Rectal smooth muscle tissue (tissue), 1 donor: ENCODE results near the gene DYNLT3.

Experiments
- H3K27ac ChIP-seq: one replicate; pipeline ENCODE4 v1.7.0; 2013; ENCODE audit warnings: low read depth, low read length, inconsistent platforms
- H3K27me3 ChIP-seq: one replicate; pipeline ENCODE4 v1.7.0; 2013; ENCODE audit warnings: low read length; ENCODE audit not compliant: control insufficient read depth, insufficient read depth
- H3K36me3 ChIP-seq: one replicate; pipeline ENCODE4 v1.7.0; 2013; ENCODE audit warnings: low read length; ENCODE audit not compliant: control insufficient read depth, insufficient read depth
- H3K4me1 ChIP-seq: one replicate; pipeline ENCODE4 v1.7.0; 2013; ENCODE audit warnings: low read length; ENCODE audit not compliant: control insufficient read depth, insufficient read depth
- H3K4me3 ChIP-seq: one replicate; pipeline ENCODE4 v1.7.0; 2013; ENCODE audit warnings: low read length
- H3K9ac ChIP-seq: one replicate; pipeline ENCODE4 v1.7.0; 2013; ENCODE audit warnings: low read length

The DYNLT3 gene

DNA sequence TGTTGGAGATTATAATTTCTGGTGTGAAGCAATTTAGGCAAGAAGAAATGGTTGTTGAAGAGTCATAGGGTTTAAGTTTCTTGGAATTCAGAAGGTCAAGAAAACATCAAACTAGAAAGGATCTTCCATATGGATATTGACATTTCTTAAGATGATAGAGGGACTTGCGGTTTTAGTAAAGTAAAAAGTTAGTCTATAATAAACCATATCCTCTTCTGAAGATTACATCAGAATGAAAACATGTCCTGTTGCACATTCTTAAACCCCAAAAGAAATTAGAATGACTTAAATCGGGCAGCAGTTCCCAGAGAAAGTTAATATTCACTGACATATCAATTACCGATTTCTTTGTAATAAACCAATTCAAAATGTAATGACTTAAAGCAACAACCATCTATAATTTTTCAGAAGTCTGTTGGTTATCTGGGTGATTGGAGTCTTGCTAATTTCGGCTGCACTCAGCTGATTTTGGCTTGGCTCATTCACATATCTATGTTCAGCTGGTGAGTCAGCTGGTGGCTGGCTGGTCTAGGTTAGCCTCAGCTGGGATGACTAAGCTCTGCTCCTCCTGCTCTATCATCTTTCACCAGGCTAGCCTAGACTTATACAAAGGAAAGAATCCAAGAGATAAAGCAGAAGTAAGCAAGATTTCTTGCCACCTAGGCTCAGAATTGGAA, 24.4 kb upstream of the DYNLT3 start:
- H3K36me3 ChIP-seq, result no peaks in the 10 kb centered on the region
- H3K9ac ChIP-seq, result no peak overlapping the region
- no peak overlapping the region for H3K27ac ChIP-seq

DNA sequence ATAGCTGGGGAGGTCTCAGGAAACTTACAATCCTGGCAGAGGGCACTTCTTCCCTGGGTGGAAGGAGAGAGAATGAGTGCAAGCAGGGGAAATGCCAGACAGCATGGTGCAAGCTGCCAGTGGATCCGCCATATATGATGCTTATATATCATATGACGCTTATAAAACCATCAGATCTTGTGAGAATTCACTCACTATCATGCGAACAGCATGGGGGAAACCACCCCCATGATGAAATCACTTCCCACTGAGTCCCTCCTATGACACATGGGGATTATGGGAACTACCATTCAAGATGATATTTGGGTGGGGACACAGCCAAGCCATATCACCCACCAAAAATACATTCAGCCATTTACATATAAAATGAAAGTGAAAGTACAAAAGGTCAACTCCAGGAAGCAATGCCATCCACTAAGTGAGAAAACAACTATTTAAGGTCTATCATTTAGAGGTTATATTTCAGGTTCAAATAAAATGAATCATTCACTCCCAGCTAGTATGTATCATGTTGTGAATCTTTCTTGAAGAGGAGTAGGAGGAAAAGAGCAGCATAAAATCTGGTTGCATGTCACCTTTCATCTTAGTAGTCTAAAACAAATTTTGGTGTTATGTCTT, 20.3 kb upstream of the DYNLT3 start:
- Histone ChIP-seq H3K27ac (no peak overlapping the region), H3K27me3 (peaks cover 2% of the 10 kb centered on the region), H3K36me3 (no peaks in the 10 kb centered on the region), H3K4me3 (no peak overlapping the region), H3K4me1 (no peaks in the 10 kb centered on the region), H3K9ac (no peak overlapping the region)

More for the DNA sequence above, 24.4 kb upstream of the DYNLT3 start:
- Histone ChIP-seq H3K27me3 (no peaks in the 10 kb centered on the region), H3K4me3 (no peak overlapping the region), H3K4me1 (no peaks in the 10 kb centered on the region)

DNA sequence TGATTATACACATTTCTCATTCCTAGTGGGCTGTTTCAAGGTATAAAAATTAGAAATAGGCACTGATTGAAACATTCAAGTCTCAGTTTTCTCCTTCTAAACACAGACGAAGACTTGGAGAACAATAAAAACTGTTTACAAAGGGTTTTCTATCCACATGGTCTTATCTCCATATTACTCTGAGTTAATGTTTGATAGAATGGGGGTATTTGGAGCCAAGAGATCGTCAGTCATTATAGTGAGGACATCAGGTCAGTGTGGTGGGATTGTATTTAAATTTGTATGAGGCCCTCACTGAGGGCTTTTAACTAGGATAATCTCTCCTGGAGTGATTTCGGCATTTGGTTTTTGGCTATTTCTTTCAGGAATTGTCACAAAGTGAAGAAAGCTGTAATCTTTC, 16.4 kb upstream of the DYNLT3 start:
- Histone ChIP-seq H3K4me1 (no peaks in the 10 kb centered on the region), H3K27ac (no peak overlapping the region), H3K4me3 (no peak overlapping the region), H3K36me3 (no peaks in the 10 kb centered on the region), H3K9ac (no peak overlapping the region), H3K27me3 (peaks cover 2% of the 10 kb centered on the region)

DNA sequence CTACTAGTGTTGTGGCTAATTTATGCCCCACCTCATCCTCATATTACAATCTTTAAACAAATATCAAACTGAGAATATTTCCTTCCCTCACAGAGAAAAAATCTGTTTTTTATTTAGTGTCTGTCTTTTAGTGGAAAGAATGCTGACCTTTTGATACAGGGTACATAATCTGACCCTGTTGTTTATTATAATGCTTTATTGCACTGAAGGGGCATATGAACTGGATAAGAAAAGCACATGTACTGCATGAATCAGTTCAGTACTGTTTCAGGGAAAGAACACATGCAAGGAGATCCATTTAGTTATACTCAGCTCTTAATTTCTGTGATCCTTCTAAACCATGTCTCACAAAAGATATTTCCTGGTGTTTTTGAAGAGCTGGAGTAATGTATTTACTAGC, 15.5 kb upstream of the DYNLT3 start:
- no peaks in the 10 kb centered on the region for H3K36me3 ChIP-seq
- H3K4me3 ChIP-seq, result no peak overlapping the region
- no peak overlapping the region for H3K9ac ChIP-seq
- no peaks in the 10 kb centered on the region for H3K4me1 ChIP-seq
- peaks cover 2% of the 10 kb centered on the region for H3K27me3 ChIP-seq
- H3K27ac ChIP-seq, result no peak overlapping the region

DNA sequence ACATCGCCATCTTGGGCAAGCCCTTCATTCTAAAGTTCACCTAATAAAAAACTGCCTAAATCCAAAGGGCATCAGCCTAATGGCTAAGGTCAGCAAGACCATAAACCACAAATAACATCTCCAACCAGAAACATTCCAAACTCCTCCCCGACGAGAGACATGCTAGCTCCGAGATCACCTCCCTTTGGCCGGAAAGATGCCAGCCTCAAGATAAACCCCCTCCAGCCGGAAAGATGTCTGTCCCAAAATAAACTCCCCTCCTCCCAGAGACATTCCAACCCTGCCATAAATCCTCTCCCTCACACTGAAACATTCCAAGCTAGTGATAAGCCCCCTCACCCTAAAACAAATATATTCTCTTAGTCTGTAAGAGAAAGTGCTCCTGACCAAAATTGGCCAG, 13.3 kb upstream of the DYNLT3 start:
- H3K27me3 ChIP-seq, result peaks cover 2% of the 10 kb centered on the region
- no peak overlapping the region for H3K4me3 ChIP-seq
- H3K27ac ChIP-seq, result no peak overlapping the region
- H3K9ac ChIP-seq, result no peak overlapping the region
- no peaks in the 10 kb centered on the region for H3K36me3 ChIP-seq
- no peaks in the 10 kb centered on the region for H3K4me1 ChIP-seq

DNA sequence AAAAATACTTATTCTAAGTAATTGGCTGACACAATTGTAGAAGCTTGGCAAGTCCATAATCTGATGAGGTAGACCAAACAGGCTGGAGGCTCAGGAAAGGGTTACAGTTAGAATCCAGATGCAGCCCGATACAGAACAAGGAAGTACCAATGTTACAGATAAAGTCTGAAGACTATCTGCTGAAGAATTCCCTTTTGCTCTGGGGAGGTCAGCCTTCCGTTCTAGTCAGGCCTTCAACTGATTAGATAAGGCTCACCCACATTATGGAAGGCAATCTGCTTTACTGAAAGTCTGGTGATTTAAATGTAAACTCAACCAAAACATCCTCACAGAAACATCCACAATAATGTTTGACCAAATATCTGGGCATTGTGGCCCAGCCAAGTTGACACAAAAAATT, 7.4 kb upstream of the DYNLT3 start:
- Histone ChIP-seq H3K27me3 (peaks cover 2% of the 10 kb centered on the region), H3K4me1 (no peaks in the 10 kb centered on the region)

DNA sequence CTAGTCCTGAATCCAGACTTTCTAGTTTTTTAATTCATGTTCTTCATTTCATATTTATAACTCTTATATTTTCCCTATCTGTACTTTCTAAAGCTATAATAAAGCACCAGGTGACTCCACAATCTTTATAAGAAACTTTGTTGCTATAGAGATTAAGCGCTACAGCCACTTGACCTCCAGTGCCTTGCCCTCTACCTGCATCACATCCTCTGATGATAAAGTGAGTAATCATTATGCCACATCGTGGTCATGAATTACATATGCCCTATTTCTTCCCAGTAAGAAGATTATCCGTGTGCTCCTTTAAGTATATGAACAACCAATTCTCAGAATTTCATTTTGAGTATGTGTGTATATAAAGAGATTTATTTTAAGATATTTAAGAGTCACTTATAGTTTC, 6.8 kb upstream of the DYNLT3 start:
- H3K4me1 ChIP-seq, result no peaks in the 10 kb centered on the region
- H3K4me3 ChIP-seq, result no peak overlapping the region
- H3K27ac ChIP-seq, result no peak overlapping the region
- no peak overlapping the region for H3K9ac ChIP-seq
- no peaks in the 10 kb centered on the region for H3K36me3 ChIP-seq
- peaks cover 2% of the 10 kb centered on the region for H3K27me3 ChIP-seq

More for the DNA sequence above, 7.4 kb upstream of the DYNLT3 start:
- Histone ChIP-seq H3K9ac (no peak overlapping the region), H3K36me3 (no peaks in the 10 kb centered on the region), H3K4me3 (no peak overlapping the region), H3K27ac (no peak overlapping the region)

DNA sequence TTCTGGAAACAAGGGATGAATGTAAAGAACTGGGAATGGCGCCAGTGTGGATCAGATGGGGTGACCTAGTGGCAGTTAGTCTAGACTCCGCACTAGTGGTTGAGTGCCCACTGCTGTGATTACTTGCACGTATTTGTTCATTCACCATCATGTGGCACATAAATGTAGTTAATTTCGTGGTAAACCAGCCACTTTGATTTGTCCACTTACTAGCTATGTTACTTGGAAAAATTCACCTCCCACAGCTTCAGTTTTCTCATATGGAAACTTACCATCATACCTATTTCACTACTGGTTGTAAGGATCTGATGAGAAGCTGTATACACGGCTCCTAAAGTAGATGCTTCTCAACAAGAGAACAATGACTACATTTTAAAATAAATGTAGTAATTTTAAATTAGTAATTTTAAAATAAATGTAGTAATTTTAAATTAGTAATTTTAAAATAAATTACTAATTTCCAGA, 394 bp upstream of the DYNLT3 start:
- H3K4me3 ChIP-seq, result peak overlapping the region; percentile 82
- no peaks in the 10 kb centered on the region for H3K4me1 ChIP-seq
- H3K27ac ChIP-seq, result peak overlapping the region; percentile 80
- H3K27me3 ChIP-seq, result peaks cover 2% of the 10 kb centered on the region
- no peaks in the 10 kb centered on the region for H3K36me3 ChIP-seq
- no peak overlapping the region for H3K9ac ChIP-seq

DNA sequence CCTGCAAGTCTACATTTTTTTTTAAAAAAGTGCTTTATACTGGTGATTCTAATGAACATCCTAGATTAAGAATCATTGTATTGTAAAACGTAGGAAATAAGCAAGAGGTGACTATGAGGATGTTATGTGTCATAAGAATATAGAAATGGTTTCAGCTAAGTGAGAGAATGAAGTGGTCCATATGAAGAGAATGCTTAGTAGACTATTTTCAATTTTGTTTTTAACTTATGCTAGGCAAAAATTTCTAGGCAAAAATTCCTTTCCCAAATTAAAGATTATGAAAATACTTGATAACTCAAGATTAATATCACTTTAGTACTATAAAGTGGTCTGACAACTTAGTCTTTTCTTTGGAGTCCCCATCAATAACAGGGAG, 825 bp downstream of the DYNLT3 start:
- Histone ChIP-seq H3K36me3 (no peaks in the 10 kb centered on the region), H3K9ac (no peak overlapping the region), H3K27me3 (no peaks in the 10 kb centered on the region), H3K4me1 (no peaks in the 10 kb centered on the region), H3K4me3 (peak overlapping the region; percentile 82), H3K27ac (peak overlapping the region; percentile 80)

DNA sequence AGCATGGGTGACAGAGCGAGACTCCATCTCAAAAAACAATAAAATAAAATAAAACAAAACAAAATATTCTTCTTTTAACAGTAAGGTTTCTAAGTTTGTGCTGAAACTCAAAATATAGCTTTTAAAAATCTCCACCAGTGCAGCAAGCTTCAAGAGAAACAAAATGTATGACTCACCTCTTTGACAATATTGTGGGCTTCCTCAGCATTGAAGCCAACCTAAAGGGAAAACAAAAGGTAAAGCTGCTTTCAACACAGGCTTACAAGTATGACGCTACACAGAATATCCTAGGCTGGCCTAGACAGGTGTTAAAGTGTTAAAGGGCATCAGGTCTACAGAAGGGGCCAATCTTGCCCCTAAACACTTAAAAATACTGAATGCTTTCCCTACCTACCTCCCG, 1.2 kb downstream of the DYNLT3 start:
- Histone ChIP-seq H3K4me1 (no peaks in the 10 kb centered on the region), H3K27me3 (no peaks in the 10 kb centered on the region), H3K36me3 (no peaks in the 10 kb centered on the region), H3K9ac (no peak overlapping the region), H3K27ac (no peak overlapping the region), H3K4me3 (no peak overlapping the region)

DNA sequence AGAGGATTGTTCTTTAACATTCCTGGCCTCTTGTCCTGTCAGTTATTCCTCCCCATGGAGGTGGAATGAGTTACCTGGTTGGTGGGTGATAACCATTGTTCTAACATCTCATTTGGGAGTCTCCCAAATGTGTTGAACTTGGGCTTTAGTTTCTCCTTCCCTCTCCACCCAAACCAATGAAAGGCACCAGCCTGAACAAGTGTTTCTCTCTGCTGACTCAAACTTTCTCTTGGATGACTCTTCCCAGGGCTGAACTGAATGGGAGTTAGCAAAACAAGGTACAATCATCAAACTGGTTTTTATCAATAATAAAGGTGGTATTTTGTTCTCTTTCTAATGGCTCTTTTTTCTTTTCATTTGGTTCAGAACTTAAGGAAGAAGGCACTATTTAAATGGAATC, 2.7 kb downstream of the DYNLT3 start:
- Histone ChIP-seq H3K27me3 (no peaks in the 10 kb centered on the region), H3K4me1 (no peaks in the 10 kb centered on the region), H3K4me3 (no peak overlapping the region), H3K9ac (no peak overlapping the region), H3K27ac (no peak overlapping the region), H3K36me3 (no peaks in the 10 kb centered on the region)

DNA sequence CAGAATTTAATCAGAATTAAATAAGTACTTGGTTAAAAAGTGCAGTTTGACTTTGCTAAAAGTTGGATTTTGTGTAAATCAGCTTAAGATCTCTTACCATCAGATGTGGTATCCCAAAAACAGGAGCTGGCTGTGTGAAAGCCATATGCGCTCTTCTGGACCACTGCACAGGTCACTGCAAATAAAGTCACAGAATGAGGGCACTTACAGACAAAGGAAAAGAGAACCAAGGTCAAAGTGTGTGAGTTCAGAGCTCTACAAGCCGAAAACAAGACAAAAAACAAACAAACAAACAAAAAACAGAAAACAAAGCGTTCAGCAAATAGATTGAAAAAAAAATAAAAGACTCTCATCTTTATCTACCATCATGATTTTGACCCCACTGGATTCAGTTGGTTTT, 6.4 kb downstream of the DYNLT3 start:
- H3K9ac ChIP-seq, result no peak overlapping the region
- H3K4me1 ChIP-seq, result no peaks in the 10 kb centered on the region
- H3K36me3 ChIP-seq, result no peaks in the 10 kb centered on the region
- no peak overlapping the region for H3K4me3 ChIP-seq
- H3K27me3 ChIP-seq, result no peaks in the 10 kb centered on the region
- H3K27ac ChIP-seq, result no peak overlapping the region

DNA sequence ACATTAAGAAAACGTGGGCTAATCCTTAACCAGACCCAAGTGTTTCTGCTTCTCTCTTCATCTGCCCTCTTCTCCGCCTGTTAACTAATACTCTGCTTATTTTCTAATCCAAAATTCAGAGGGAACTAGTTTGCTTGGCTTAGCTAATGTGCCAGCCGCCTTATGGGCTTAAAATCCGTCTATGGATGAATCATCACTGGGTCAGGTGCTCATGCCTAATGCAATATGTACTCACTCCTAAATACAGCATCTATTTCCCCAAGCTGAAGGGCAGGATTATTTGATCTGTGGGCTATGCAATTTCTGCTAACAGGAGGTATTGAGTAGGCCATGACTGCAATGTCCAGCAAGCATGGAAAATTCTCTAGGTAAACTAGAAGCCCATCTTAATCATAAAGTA, 12.4 kb downstream of the DYNLT3 start:
- Histone ChIP-seq H3K27ac (no peak overlapping the region), H3K4me3 (no peak overlapping the region), H3K27me3 (no peaks in the 10 kb centered on the region), H3K9ac (no peak overlapping the region), H3K36me3 (no peaks in the 10 kb centered on the region), H3K4me1 (no peaks in the 10 kb centered on the region)
